ENCODE results near the gene NTHL1. TPM values are rescaled to one million over a fixed set of nuclear protein-coding genes. Genes with fewer than 3 reads are reported as not detected.

NTHL1 gene
- total RNA-seq, 1 donor from 2014 or later: 13.7 TPM

- TF ChIP-seq, protein P1, sequence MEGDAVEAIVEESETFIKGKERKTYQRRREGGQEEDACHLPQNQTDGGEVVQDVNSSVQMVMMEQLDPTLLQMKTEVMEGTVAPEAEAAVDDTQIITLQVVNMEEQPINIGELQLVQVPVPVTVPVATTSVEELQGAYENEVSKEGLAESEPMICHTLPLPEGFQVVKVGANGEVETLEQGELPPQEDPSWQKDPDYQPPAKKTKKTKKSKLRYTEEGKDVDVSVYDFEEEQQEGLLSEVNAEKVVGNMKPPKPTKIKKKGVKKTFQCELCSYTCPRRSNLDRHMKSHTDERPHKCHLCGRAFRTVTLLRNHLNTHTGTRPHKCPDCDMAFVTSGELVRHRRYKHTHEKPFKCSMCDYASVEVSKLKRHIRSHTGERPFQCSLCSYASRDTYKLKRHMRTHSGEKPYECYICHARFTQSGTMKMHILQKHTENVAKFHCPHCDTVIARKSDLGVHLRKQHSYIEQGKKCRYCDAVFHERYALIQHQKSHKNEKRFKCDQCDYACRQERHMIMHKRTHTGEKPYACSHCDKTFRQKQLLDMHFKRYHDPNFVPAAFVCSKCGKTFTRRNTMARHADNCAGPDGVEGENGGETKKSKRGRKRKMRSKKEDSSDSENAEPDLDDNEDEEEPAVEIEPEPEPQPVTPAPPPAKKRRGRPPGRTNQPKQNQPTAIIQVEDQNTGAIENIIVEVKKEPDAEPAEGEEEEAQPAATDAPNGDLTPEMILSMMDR (IDR thresholded peaks at IDR 0.05; ENCODE audit: insufficient read depth, low read depth, low read length): no peak
- TF ChIP-seq EZH2 (IDR thresholded peaks at IDR 0.05; ENCODE audit: insufficient read depth, low read length): no peak
- Histone ChIP-seq H3K36me3 (ENCODE audit: insufficient read depth, low read length) (peaks cover 8% of the 10 kb centered on the region), H3K9ac (ENCODE audit: low read length) (no peak overlapping the region), H2AFZ (ENCODE audit: low read depth, low read length) (no peak overlapping the region), H3K4me3 (ENCODE audit: insufficient read depth, low read depth, low read length) (no peak overlapping the region), H3K79me2 (ENCODE audit: insufficient read depth, low read length) (peaks cover 57% of the 10 kb centered on the region), H3K27ac (ENCODE audit: low read depth, low read length) (no peak overlapping the region), H3K4me2 (ENCODE audit: low read length) (no peak overlapping the region), H3K4me1 (ENCODE audit: insufficient read depth, low read length) (peaks cover 16% of the 10 kb centered on the region), H4K20me1 (ENCODE audit: insufficient read depth, low read length) (peaks cover 73% of the 10 kb centered on the region), H3K27me3 (ENCODE audit: insufficient read depth, low read length) (no peaks in the 10 kb centered on the region), H3K9me3 (ENCODE audit: insufficient read depth, low read depth, low read length) (no peaks in the 10 kb centered on the region)
- Mint-ChIP-seq H3K9me3 (ENCODE audit: unreplicated experiment) (no peaks in the 10 kb centered on the region), H3K4me1 (ENCODE audit: low read depth, unreplicated experiment) (peaks cover 8% of the 10 kb centered on the region), H3K27me3 (ENCODE audit: low read depth, unreplicated experiment) (no peaks in the 10 kb centered on the region), H3K36me3 (ENCODE audit: low read depth, unreplicated experiment) (peaks cover 9% of the 10 kb centered on the region), H3K27ac (ENCODE audit: unreplicated experiment) (no peak overlapping the region), H3K4me3 (ENCODE audit: unreplicated experiment) (no peak overlapping the region)
- DNase-seq (ENCODE audit: low read depth) (no peak), FAIRE-seq (no peak)
Measured at GRCh38 chr16:2001456-2002355, 45.9 kb downstream of the NTHL1 start.

DNA sequence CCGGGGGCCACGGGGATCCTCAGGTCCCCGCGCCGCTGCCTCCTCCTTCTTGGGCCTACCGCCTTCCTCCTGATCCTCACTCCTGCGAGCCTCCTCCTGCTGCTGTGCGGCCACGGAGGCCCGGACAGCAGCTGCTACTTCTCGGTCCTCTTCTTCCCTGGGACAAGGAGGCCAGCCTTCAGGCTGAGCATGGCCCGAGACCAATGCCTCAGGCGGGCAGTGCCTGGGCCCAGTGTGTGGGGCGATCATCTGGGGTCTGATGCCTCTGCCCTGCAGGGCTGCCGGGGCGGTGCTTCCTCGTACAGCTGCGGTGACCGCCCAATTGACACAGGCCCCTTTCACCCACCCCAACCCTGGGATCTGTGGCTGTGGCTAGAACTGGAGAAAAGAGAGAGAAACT, 46.6 kb downstream of the NTHL1 start:
- Histone ChIP-seq H3K9me3 (ENCODE audit: insufficient read depth, low read depth, low read length) (no peaks in the 10 kb centered on the region), H3K27me3 (ENCODE audit: insufficient read depth, low read length) (no peaks in the 10 kb centered on the region), H3K9ac (ENCODE audit: low read length) (no peak overlapping the region), H3K36me3 (ENCODE audit: insufficient read depth, low read length) (peaks cover 8% of the 10 kb centered on the region), H3K4me2 (ENCODE audit: low read length) (no peak overlapping the region), H3K27ac (ENCODE audit: low read depth, low read length) (no peak overlapping the region), H3K4me3 (ENCODE audit: insufficient read depth, low read depth, low read length) (no peak overlapping the region), H3K4me1 (ENCODE audit: insufficient read depth, low read length) (peaks cover 16% of the 10 kb centered on the region), H3K79me2 (ENCODE audit: insufficient read depth, low read length) (peaks cover 50% of the 10 kb centered on the region), H4K20me1 (ENCODE audit: insufficient read depth, low read length) (peaks cover 68% of the 10 kb centered on the region), H2AFZ (ENCODE audit: low read depth, low read length) (no peak overlapping the region)
- FAIRE-seq: no peak
- Mint-ChIP-seq H3K27ac (ENCODE audit: unreplicated experiment) (no peak overlapping the region), H3K4me3 (ENCODE audit: unreplicated experiment) (no peak overlapping the region), H3K4me1 (ENCODE audit: low read depth, unreplicated experiment) (peaks cover 5% of the 10 kb centered on the region), H3K27me3 (ENCODE audit: low read depth, unreplicated experiment) (no peaks in the 10 kb centered on the region), H3K36me3 (ENCODE audit: low read depth, unreplicated experiment) (peaks cover 9% of the 10 kb centered on the region), H3K9me3 (ENCODE audit: unreplicated experiment) (no peaks in the 10 kb centered on the region)
- no peak for TF ChIP-seq EZH2 (IDR thresholded peaks at IDR 0.05; ENCODE audit: insufficient read depth, low read length)
- TF ChIP-seq, protein P1 (IDR thresholded peaks at IDR 0.05; ENCODE audit: insufficient read depth, low read depth, low read length): no peak
- DNase-seq (ENCODE audit: low read depth): no peak

Measured in astrocyte (in vitro differentiated cells and primary cell).